GM21526 (cell line): ENCODE measurements around the gene SPIB.
"Not testable (repeated sequence)": the region's sequence is repeated elsewhere in the genome, so short reads cannot be mapped to it uniquely, and the experiment has no call there.

Source experiments
- ATAC-seq: cut with Tn5 transposase; IDR thresholded peaks from one replicate; pipeline ENCODE4 v1.9.1; 2021; ENCODE audit warnings: moderate library complexity; ENCODE audit not compliant: unreplicated experiment, low FRiP score

SPIB gene

DNA sequence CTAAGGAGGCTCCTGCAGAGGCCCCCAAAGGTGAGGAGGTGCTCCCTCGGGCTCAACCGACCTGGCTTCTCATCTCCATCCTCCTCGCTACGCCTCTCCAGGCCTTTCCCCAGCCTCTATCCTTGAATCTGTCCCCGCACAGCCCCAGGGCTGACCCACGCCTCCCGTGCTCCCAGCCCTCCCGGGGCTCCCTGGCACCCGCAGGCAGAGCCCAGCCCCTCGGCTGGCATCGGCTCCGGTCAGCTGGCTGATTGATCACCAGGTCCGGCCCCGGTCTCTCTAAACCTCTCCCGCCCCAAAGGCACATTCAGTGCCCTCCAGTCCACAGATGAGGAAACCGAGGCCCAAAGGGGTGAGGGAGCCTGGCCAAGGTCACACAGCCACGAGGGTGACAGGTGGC lies 16.5 kb downstream of the SPIB start:
- no peak for ATAC-seq

DNA sequence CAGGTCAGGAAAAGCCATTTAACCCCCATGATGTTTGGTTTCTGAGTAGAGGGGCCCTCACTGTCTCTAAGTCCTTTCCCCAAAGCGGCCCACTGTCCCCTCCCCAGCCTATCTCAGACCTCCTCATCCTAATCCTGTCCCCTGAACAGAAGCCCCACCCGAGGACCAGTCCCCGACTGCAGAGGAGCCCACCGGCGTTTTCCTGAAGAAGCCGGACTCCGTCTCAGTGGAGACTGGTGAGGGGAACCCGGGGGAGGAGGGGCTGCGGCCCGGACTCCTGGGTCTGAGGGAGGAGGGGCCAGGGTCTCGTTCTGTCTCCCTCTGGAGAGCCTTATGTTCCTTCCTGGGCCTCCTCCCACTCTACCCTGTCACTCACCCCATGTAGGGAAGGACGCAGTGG lies 16.9 kb downstream of the SPIB start:
- ATAC-seq, result no peak

DNA sequence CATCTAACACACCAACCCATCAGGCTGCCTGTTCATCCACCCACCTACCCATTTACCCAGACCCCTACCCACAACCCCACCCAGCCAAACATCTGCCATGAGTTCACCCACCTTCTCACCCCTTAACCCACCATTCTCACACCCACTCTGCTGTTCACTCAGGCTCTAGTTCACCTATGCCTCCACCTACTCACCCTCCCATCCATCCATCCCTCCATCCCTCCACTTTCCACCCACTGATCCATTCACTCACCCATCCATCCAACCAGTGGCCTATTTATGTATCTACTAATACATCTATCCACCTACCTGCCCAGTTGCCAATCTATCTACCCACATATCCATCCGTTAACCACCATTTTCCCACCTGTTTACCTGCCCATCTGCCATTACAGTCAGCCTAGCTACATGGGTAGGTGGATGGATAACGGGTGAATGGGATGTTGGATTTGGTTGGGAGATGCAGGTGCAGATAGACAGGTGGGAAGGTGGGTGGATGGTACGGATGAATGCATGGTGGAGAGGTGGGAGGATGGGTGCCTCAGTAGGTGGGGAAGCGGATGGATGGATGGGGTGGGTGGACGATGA lies 19.2 kb downstream of the SPIB start:
- ATAC-seq, result no peak

DNA sequence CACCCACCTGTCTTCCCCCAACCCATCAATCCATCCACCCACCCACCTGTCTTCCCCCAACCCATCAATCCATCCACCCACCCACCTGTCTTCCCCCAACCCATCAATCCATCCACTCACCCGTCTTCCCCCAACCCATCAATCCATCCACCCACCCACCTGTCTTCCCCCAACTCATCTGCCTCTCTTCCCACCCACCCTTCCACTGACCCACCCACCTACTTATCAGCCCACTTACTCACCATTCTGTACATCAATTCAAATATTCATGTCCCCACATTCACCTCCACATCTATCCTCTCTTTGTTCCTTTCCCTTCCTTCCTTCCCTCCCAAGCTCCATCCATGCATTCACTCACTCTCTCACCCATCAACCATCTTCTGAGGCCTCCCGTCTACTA lies 20.4 kb downstream of the SPIB start:
- not testable (repeated sequence) for ATAC-seq

DNA sequence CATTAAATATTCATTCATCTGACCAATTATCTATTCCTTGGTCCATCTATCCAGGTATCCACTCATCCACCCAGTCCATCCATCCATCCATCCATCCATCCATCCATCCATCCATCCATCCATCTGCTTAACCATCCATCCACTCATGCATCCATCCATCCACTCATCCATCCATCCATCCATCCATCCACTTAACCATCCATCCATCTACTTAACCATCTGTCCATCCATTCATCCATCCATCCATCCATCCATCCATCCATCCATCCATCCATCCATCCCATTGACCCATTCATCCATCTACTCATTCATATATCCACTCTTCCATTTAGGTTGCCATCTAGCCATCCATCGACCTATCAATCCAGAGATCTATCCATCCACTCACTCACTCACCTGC lies 25.3 kb downstream of the SPIB start:
- no peak for ATAC-seq

DNA sequence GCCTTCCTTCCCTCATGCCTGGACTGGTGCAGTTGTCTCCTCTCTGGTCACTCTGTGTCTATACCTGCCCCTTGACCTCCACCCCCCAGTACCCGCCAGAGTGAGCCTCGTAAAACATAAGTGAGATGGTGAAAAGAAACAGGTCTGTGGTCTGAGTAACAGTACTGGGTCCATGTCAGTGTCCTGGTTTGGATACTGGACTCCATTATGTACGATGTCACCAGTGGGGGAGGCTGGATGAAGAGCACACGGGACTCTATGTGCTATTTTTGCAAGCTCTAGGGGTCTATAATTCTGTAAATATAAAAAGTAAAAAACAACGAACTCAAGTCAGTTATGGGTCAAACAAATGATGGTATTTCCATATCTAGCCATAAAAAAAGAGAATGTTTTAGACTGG lies 28.3 kb downstream of the SPIB start:
- ATAC-seq, result no peak

DNA sequence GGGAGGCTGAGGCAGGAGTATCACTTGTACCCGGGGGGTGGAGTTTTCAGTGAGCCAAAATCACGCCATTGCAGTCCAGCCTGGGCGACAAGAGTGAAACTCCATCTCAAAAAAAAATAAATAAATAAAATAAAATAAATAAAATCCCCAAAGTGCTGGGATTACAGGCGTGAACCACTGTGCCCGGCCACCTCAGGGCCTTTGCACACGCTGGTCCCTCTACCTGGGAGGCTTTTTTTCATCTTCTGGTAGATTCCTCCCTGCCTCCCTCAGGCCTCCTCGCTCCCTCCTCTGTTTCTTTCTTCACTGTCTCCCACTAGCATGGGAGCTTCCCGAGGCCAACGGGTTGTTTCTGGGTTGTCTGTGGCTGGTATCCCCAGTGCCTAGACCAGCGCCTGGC lies 29.0 kb downstream of the SPIB start:
- ATAC-seq, result no peak

DNA sequence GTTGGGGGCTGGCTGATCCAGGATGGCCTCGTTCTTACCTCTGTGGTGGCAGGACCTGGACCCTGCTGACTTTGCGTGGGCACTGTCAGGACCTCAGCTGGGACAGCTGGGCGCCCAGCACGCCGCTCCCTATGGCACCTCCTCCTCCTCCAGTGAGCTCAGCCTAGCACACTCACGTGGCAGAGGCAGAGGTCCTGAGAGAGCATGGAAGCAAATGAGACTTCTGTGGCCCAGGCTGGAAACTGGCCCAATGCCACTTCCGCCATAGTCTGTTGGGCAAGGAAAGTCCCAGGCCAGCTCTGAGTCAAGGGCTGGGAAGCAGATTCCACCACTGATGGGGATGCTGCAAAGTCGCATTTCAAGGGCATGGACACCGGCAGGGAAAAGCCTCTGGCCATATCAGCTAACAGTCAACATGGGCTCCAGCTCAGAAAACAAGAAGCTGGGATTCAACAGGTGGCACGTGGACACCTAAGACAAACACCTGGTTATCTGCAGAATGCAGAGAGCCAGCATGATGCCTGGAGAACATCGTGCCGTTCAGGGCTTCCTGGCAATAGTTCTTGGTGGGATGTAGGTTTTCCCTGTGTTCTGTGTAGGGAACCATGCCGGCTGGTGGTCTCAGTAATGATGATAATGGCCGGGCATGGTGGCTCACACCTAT lies 30.6 kb downstream of the SPIB start:
- ATAC-seq, result no peak

DNA sequence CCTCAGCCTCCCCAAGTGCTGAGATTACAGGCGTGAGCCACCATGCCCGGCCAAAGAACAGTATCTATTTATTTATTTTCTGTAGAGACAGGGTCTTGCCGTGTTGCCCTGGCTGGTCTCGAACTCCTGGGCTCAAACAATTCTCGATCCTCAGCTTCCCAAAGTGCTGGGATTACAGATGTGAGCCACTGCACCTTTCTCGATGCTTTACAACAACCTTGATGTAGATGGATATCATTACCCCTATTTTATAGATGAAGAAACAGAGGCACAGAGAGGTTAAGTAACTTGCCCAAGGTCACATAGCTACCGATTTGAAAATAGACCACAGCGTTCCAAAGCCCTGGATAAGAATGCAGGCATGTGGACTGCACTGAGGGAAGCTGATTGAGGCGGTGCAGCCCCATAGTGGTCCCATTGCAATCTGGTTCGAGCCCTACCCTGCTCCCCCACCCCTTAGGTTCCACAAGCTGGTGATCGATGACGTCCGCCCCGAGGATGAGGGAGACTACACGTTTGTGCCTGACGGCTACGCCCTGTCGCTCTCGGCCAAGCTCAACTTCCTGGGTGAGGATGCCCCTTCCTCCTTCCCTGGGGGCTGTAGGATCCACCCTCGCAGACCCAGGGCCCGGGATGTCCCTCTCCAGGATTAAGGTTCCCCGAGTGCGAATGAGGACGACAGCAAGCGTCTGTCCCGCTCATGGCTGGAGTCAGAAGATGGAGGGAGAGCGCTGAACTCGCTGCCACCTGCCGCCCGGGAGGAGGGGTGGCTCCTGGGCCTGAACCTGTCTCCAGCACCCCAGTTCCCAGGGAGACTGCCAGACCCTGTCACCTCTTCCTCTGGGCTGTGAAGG lies 31.9 kb downstream of the SPIB start:
- no peak for ATAC-seq

DNA sequence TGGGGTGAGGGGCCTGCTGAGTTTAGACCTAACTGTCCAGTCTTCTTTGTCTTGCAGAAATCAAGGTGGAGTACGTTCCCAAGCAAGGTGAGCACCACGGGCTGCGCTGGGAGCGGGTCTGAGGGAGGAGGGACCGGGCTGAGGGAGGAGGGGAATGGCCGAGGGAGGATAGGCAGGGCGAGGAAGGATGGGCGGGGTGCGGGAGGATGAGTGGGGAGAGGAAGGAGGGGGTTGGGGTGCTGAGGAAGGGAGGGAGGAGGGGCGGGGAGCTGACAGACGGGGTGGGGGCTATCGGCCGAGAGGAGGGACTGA lies 32.4 kb downstream of the SPIB start:
- ATAC-seq, result no peak

DNA sequence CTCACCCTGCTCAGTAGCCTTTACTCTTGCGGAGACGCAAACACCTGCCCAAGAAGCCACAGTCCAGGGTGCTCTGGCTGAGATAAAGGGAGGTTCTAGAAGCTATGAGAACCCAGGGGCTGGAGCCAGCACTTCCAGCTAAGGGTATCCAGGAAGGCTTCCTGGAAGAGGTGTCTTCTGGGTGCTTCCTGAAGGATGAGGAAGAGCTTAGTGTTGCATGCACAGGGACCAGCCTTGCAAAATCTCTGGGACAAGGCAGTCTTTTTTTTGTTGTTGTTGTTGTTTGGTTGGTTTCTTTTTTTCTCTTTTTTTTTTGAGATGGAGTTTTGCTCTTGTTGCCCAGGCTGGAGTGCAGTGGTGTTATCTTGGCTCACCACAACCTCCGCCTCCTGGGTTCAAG lies 34.5 kb downstream of the SPIB start:
- no peak for ATAC-seq

DNA sequence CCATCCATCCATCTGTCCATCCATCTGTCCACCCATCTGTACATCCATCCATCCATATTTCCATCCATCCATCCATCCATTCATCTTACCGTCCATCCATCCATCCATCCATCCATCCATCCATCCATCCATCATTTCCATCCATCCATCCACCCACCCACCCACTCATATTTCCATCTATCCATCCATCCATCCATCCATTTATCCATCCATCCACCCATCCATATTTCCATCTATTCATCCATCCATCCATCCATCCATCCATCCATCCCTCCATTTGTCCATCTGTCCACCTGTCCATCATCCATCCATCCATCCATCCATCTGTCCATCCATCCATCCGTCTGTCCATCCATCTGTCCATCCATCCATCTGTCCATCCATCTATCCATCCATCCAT lies 37.3 kb downstream of the SPIB start:
- ATAC-seq, result no peak

DNA sequence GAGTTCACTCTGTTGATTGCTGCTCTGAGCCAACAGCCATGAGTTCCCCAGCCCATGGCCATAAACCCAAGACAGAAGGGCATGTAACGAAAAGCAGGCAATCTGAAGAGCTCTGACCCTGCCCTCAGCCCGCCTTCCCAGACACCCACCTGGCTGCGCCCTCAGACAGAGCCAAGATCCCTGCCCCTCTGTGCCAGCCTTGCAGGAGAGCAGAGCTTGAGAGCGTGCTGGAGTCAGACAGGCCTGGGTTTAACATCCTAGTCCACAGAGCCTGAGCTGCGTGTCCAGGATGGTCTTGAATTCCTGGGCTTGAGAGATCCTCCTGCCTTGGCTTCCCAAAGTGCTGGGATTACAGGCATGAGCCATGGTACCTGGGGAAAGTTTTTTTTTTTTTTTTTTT lies 38.6 kb downstream of the SPIB start:
- ATAC-seq, result no peak

DNA sequence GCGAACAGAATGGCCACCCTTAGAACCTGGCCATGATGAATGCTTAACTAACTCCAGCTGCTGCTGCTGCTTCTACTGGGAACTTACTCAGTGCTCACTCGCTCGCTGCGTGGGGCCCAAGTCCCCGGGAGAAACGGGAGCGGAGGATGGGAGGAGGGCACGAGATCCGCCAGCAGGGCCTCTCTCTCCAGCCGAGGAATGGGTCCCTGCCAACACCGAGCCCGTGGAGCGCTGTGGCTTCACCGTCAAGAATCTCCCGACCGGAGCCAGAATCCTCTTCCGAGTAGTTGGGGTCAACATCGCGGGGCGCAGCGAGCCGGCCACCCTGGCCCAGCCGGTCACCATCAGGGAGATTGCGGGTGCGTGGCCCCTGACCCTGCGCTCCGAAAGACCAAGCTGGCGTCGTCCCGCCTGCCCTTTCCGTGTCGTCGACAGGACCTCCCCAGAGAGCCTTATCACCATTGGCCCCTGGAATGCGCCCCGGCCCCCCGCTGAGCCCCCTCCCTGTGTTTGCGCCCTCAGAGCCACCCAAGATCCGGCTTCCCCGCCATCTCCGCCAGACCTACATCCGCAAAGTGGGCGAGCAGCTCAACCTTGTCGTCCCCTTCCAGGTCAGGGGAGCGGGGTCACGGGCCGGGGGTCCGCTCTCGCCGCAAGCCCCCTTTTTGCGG lies 39.8 kb downstream of the SPIB start:
- no peak for ATAC-seq

DNA sequence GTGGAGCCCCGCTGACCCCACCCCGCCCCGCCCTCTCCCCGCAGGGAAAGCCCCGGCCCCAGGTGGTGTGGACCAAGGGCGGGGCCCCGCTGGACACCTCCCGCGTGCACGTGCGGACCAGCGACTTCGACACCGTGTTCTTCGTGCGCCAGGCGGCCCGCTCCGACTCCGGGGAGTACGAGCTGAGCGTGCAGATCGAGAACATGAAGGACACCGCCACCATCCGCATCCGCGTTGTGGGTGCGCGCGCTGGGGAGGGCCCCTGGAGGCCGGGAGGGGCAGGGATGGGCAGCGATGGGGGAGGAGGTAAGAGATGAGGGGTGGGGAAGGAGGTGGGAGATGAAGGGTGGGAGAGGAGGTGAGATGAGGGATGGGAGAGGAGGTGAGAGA lies 40.3 kb downstream of the SPIB start:
- no peak for ATAC-seq

DNA sequence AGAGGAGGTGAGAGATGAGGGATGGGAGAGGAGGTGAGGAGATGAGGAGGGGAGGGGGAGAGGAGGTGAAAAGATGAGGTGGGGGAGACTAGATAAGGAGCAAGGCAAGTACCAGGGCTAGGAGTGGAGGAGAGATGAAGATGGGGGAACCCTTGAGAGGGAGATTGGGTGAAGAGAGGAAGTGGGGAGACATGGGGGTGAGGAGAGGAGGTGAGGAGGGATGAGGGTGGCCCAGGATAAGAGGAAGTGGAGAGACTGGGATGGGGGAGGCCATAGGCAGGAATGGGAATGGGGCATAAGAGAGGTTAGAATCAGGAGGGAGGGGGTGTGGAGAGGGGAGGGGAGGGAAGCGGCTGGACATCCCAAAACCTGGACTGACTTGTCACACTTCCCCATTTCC lies 40.9 kb downstream of the SPIB start:
- no peak for ATAC-seq

DNA sequence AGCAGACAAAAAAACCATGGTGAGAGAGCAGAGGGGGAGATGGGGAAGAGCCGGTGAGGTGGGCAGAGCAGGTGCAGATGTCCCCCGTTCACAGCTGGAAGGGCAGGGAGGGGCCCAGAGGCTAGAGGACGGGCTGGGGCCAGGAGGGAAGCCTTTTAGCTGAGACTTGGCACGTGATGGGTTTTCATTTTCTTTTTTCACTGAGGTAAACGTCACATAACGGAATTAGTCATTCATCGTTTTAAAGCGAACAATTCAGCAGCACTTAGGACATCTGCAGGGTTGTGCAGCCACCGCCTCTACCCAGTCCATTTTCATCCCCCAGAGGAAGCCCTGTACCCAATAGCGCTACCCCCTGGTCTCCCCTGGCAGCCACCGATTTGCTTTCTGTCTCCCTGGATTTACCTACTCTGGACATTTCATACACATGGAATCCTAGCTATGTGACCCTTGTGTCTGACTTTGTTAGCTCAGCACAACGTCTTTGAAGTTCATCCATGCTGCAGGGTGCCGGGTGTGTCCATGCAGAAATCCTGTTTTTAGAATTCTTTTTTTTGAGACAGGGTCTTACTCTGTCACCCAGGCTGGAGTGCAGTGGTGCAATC lies 41.5 kb downstream of the SPIB start:
- ATAC-seq, result no peak

DNA sequence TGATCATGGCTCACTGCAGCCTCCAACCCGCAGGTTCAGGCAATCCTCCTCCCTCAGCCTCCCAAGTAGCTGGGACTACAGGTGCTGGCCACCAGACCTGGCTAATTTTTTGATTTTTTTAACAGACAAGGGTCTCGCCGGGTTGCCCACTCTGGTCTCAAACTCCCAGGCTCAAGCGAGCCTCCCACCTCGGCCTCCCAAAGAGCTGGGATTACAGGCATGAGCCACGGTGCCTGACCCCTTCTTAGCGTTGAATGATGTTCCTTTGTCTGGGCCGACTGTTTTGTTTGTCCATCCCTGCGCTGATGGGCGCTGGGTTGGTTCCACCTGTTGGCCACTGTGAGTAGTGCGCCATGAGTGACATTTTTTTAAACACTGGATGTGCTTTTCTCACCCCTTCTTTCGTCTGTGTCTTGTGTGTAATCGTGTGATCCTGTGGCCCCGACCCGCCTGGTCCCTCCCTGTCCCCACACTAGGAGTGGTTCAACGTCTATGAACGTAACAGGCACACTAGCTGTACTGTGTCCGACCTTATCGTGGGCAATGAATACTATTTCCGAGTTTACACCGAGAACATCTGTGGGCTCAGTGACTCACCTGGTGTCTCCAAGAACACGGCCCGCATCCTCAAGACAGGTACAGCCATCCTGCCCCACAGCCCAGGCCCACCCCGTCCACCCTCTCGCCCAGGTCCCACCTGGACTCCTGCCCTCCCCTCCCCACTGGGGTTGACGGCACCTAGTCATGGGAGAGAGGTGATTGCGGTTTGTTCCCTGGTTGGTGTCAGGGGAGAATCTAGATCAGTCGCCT lies 42.5 kb downstream of the SPIB start:
- no peak for ATAC-seq

DNA sequence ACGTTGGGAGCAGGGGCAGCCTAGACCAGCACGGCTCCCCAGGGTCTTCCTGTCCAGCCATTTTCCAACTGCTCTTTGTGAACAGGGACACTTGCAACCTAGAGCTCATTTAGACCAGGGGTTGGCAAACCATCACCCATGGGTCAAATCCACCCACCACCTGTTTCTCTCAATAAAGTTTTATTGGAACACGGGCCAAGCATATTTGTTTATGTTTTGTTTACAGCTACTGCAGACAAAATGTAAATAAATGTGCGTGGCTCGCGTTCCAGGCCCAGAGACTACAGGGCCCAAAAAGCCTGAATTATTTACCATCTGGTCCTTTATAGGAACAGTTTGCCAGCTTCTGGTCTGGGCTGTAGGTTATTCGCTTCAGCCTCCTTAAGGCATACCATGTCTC lies 44.2 kb downstream of the SPIB start:
- ATAC-seq, result no peak

DNA sequence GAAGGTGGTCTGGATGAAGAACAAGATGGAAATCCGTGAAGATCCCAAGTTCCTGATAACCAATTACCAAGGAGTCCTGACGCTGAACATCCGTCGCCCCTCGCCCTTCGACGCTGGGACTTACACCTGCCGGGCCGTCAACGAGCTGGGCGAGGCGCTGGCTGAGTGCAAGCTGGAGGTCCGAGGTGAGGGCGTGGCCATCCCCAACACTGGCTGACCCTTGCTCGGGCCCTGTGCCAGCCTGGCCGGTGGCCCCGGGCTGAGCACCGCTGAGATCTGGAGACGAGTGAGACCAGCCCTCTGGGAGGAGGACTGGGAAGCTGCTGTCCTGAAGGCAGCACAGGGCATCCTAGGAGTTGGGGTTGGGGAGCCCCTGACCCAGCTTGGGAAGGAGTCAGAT lies 45.6 kb downstream of the SPIB start:
- no peak for ATAC-seq
